WI38 (cell line): ENCODE results near the gene WDR27.
A peak's percentile ranks its signal among the peaks of the same experiment; 100 is the strongest.

Source experiments
- H3K4me3 ChIP-seq: 2 replicates; pipeline ENCODE4 v1.5.1; 2011; ENCODE audit warnings: low read depth, mild to moderate bottlenecking, control low read depth, low read length
- CTCF ChIP-seq: IDR thresholded peaks from 2 replicates; pipeline ENCODE4 v1.5.1; 2012; ENCODE audit warnings: low read depth, mild to moderate bottlenecking, control low read depth, low read length

The WDR27 gene

GRCh38 chr6:169533301-169534038 is 168.4 kb downstream of the WDR27 start:
- no peak for TF ChIP-seq CTCF
- H3K4me3 ChIP-seq = no peak overlapping the region

GRCh38 chr6:169530752-169531123 is 171.1 kb downstream of the WDR27 start:
- peak overlapping the region; percentile 30 for H3K4me3 ChIP-seq
- no peak for TF ChIP-seq CTCF

GRCh38 chr6:169529931-169530751 is 171.7 kb downstream of the WDR27 start:
- no peak for TF ChIP-seq CTCF
- H3K4me3 ChIP-seq = peak overlapping the region; percentile 30

GRCh38 chr6:169528755-169529154 is 173.1 kb downstream of the WDR27 start:
- TF ChIP-seq CTCF = no peak
- H3K4me3 ChIP-seq = no peak overlapping the region

GRCh38 chr6:169527306-169527705 is 174.5 kb downstream of the WDR27 start:
- no peak for TF ChIP-seq CTCF
- no peak overlapping the region for H3K4me3 ChIP-seq

GRCh38 chr6:169521825-169522224 is 180.0 kb downstream of the WDR27 start:
- no peak for TF ChIP-seq CTCF
- no peak overlapping the region for H3K4me3 ChIP-seq

GRCh38 chr6:169520104-169520503 is 181.7 kb downstream of the WDR27 start:
- peak; percentile 36; the same call in 1 of the 2 replicates for TF ChIP-seq CTCF
- no peak overlapping the region for H3K4me3 ChIP-seq
